Endothelial cell of umbilical vein (primary cell): ENCODE data around the gene CKB. TPM values are rescaled to one million over a fixed set of nuclear protein-coding genes. Genes with fewer than 3 reads are reported as not detected.

Source experiments
- BruUV-seq: library from RNA; stranded (reverse); fragments of 400-500 nt; replicated peaks from 2 replicates; lab custom pipeline; 2021; lab: Mats Ljungman, UMichigan
- CTCF ChIA-PET: fragments of 300-600, 350-600 bp; sonication (Branson Sonifier 250); formaldehyde crosslinking; loops from one replicate; lab custom pipeline; 2021; ENCODE audit warnings: antibody characterized with exemption, inconsistent platforms; lab: Charles Lee
- POLR2A ChIA-PET: fragments of 300-600, 350-600 bp; sonication (Branson Sonifier 250); formaldehyde crosslinking; loops from one replicate; lab custom pipeline; 2021; ENCODE audit warnings: antibody characterized with exemption, inconsistent platforms; lab: Charles Lee
- DNase-seq: peaks from one replicate; pipeline ENCODE4 v3.0.0-alpha.2; 2011; ENCODE audit warnings: low read depth, low spot score
- FAIRE-seq: peaks from 2 replicates; lab custom pipeline; 2011; peaks lifted over from hg19 to GRCh38; lab: Jason Lieb, UNC
- H2AFZ ChIP-seq: 2 replicates; pipeline ENCODE4 v1.6.0; 2012; ENCODE audit warnings: low read depth, low read length, control low read depth, inconsistent platforms
- H3K27ac ChIP-seq: 2 replicates; pipeline ENCODE4 v1.5.1; 2011; ENCODE audit warnings: low read depth, mild to moderate bottlenecking, control low read depth, low read length, moderate library complexity; ENCODE audit not compliant: insufficient read depth
- H3K27me3 ChIP-seq, 2 experiments: 2 replicates each; pipeline versions ENCODE4 v1.6.0 to v1.6.1; 2011; ENCODE audit warnings: low read length in 2 of 2, mixed read lengths in 1 of 2; ENCODE audit not compliant: control insufficient read depth in 2 of 2, insufficient read depth in 2 of 2
- H3K36me3 ChIP-seq, 2 experiments: 2 replicates in 1 of 2; 3 replicates in 1 of 2; pipeline ENCODE4 v1.5.1; 2011; ENCODE audit warnings: low read length in 2 of 2, mild to moderate bottlenecking in 1 of 2, moderate library complexity in 1 of 2; ENCODE audit not compliant: control insufficient read depth in 2 of 2, insufficient read depth in 2 of 2; ENCODE audit errors: extremely low read depth in 1 of 2
- H3K4me1 ChIP-seq: 3 replicates; pipeline ENCODE4 v1.5.1; 2011; ENCODE audit warnings: mild to moderate bottlenecking, low read length; ENCODE audit not compliant: control insufficient read depth, insufficient read depth; ENCODE audit errors: extremely low read depth
- H3K4me2 ChIP-seq: 2 replicates; pipeline ENCODE4 v1.6.1; 2011; ENCODE audit warnings: low read length, control low read depth, mixed read lengths; ENCODE audit not compliant: insufficient read depth
- H3K4me3 ChIP-seq, 3 experiments: fragments of 200-600 bp in 1 of 3; sonication (generic), shearing (Covaris generic) in 1 of 3; replicated peaks in 1 of 3; 2 replicates each; pipeline ENCODE4 v1.5.1; 2011 to 2016; ENCODE audit warnings: control low read depth in 3 of 3, low read length in 3 of 3, mild to moderate bottlenecking in 2 of 3, inconsistent platforms in 1 of 3, low read depth in 1 of 3, moderate library complexity in 1 of 3; ENCODE audit not compliant: insufficient read depth in 1 of 3
- H3K79me2 ChIP-seq: 2 replicates; pipeline ENCODE4 v1.6.0; 2012; ENCODE audit warnings: low read length, inconsistent platforms; ENCODE audit not compliant: control insufficient read depth, insufficient read depth
- H3K9ac ChIP-seq: replicated peaks from 2 replicates; pipeline ENCODE3; 2011; ENCODE audit warnings: low read length, control low read depth; ENCODE audit not compliant: insufficient read depth; ENCODE audit errors: extremely low read depth
- H3K9me1 ChIP-seq: replicated peaks from 3 replicates; pipeline ENCODE4 v1.6.0; 2011; ENCODE audit warnings: mild to moderate bottlenecking, low read length; ENCODE audit not compliant: control insufficient read depth, insufficient read depth; ENCODE audit errors: extremely low read depth
- H3K9me3 ChIP-seq: replicated peaks from 2 replicates; pipeline ENCODE4 v1.5.1; 2012; ENCODE audit warnings: low read length, inconsistent platforms; ENCODE audit not compliant: control insufficient read depth, insufficient read depth
- H4K20me1 ChIP-seq: replicated peaks from 2 replicates; pipeline ENCODE3; 2011; ENCODE audit warnings: mild to moderate bottlenecking, low read length; ENCODE audit not compliant: control insufficient read depth, insufficient read depth; ENCODE audit errors: extremely low read depth
- EZH2 ChIP-seq: IDR thresholded peaks from 2 replicates; pipeline ENCODE4 v1.6.1; 2012; ENCODE audit warnings: borderline replicate concordance, low read depth, mild to moderate bottlenecking, moderate library complexity, low read length, inconsistent platforms; ENCODE audit not compliant: severe bottlenecking
- FOS ChIP-seq: IDR thresholded peaks from 2 replicates; pipeline ENCODE4 v1.6.1; 2011; ENCODE audit warnings: mild to moderate bottlenecking, low read length, moderate library complexity, borderline replicate concordance; ENCODE audit not compliant: insufficient read depth
- GATA2 ChIP-seq: IDR thresholded peaks from 2 replicates; pipeline ENCODE4 v1.7.0; 2011; ENCODE audit warnings: low read depth, mild to moderate bottlenecking, moderate library complexity, mixed read lengths, low read length; ENCODE audit not compliant: insufficient read length, insufficient read depth
- JUN ChIP-seq: IDR thresholded peaks from 2 replicates; pipeline ENCODE4 v1.6.1; 2011; ENCODE audit warnings: borderline replicate concordance, low read depth; ENCODE audit not compliant: insufficient read length, insufficient read depth
- MYC ChIP-seq: IDR thresholded peaks from one replicate; pipeline ENCODE4 v1.6.1; 2011; ENCODE audit warnings: mild to moderate bottlenecking, low read depth, low read length
- POLR2A ChIP-seq: IDR thresholded peaks from 2 replicates; pipeline ENCODE4 v1.6.1; 2012; ENCODE audit warnings: low read depth, mild to moderate bottlenecking, control low read depth, low read length
- POLR2AphosphoS5 ChIP-seq: IDR thresholded peaks from 2 replicates; pipeline ENCODE4 v1.6.1; 2012; ENCODE audit warnings: low read depth, mild to moderate bottlenecking, control low read depth, low read length, moderate library complexity; ENCODE audit not compliant: insufficient read depth
- dilution Hi-C: fragments of 300-500 bp; cut with MboI; formaldehyde crosslinking; loops from one replicate; pipeline ENCODE4 v1.15.0; 2019; ENCODE audit warnings: low sequenced_read_pairs; ENCODE audit not compliant: extremely low pct_ligation_motif_present
- intact Hi-C: fragments of 100-400 bp; cut with micrococcal nuclease; formaldehyde crosslinking; loops from one replicate; pipeline ENCODE4 v1.10.0; 2022
- polyA plus RNA-seq, 4 experiments: library from polyadenylated mRNA; depleted of rRNA in 3 of 4; stranded (reverse) in 3 of 4; unstranded in 1 of 4; fragments of >200 nt; gene quantifications; 2 replicates each; pipeline versions ENCODE4 v1.2.1 to v1.2.3, GENCODE V29; 2011 to 2012; ENCODE audit warnings: missing spikeins in 1 of 4
- total RNA-seq: library from RNA; stranded (reverse); gene quantifications from 2 replicates; pipeline ENCODE4 v1.2.3, GENCODE V29; 2021
- TF ChIP-seq, protein P1 (sequence below): IDR thresholded peaks from 2 replicates; pipeline ENCODE4 v1.6.1; 2011; ENCODE audit not compliant: insufficient read depth, insufficient read length
- TF ChIP-seq, protein P2 (sequence below), 2 donors: IDR thresholded peaks; 1 replicate in 1 of 2; 2 replicates in 1 of 2; pipeline ENCODE4 v1.5.1; 2011; ENCODE audit warnings: low read length in 2 of 2, mild to moderate bottlenecking in 2 of 2, moderate library complexity in 2 of 2, control low read depth in 1 of 2, inconsistent platforms in 1 of 2, low read depth in 1 of 2; ENCODE audit not compliant: insufficient read depth in 1 of 2; ENCODE audit errors: extremely low read depth in 1 of 2

The CKB gene
- total and polyA plus RNA-seq, 2 donors (not counting 3 experiments of a cell fraction or from before 2014, with no cell fraction given), result 4.0 to 6.9 TPM

DNA sequence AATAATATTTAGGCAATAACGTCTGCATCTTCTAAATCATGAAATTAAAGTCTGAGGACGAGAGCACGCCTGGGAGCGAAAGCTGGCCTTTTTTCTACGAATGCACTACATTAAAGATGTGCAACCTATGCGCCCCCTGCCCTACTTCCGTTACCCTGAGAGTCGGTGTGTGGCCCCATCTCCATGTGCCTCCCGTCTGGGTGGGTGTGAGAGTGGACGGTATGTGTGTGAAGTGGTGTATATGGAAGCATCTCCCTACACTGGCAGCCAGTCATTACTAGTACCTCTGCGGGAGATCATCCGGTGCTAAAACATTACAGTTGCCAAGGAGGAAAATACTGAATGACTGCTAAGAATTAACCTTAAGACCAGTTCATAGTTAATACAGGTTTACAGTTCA lies 19.3 kb downstream of the CKB start:
- Histone ChIP-seq H3K4me2 (no peak overlapping the region), H4K20me1 (no peaks in the 10 kb centered on the region), H2AFZ (no peak overlapping the region), H3K27ac (no peak overlapping the region), H3K36me3 (peaks cover 14 to 25% of the 10 kb centered on the region in 2 experiments), H3K9me1 (no peaks in the 10 kb centered on the region), H3K9ac (no peak overlapping the region), H3K9me3 (no peaks in the 10 kb centered on the region), H3K4me3 (no peak overlapping the region), H3K79me2 (no peaks in the 10 kb centered on the region), H3K27me3 (no peaks in the 10 kb centered on the region), H3K4me1 (no peaks in the 10 kb centered on the region)
- BruUV-seq, result TSS peak; percentile 29
- TF ChIP-seq POLR2AphosphoS5, result no peak
- TF ChIP-seq MYC, result no peak
- TF ChIP-seq POLR2A, result no peak
- no peak for TF ChIP-seq FOS
- no peak for TF ChIP-seq JUN
- TF ChIP-seq, protein P1, sequence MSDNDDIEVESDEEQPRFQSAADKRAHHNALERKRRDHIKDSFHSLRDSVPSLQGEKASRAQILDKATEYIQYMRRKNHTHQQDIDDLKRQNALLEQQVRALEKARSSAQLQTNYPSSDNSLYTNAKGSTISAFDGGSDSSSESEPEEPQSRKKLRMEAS, result no peak
- no peak for TF ChIP-seq GATA2
- TF ChIP-seq EZH2, result no peak
- TF ChIP-seq, protein P2, sequence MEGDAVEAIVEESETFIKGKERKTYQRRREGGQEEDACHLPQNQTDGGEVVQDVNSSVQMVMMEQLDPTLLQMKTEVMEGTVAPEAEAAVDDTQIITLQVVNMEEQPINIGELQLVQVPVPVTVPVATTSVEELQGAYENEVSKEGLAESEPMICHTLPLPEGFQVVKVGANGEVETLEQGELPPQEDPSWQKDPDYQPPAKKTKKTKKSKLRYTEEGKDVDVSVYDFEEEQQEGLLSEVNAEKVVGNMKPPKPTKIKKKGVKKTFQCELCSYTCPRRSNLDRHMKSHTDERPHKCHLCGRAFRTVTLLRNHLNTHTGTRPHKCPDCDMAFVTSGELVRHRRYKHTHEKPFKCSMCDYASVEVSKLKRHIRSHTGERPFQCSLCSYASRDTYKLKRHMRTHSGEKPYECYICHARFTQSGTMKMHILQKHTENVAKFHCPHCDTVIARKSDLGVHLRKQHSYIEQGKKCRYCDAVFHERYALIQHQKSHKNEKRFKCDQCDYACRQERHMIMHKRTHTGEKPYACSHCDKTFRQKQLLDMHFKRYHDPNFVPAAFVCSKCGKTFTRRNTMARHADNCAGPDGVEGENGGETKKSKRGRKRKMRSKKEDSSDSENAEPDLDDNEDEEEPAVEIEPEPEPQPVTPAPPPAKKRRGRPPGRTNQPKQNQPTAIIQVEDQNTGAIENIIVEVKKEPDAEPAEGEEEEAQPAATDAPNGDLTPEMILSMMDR (IDR thresholded peaks at IDR 0.05; ENCODE audit: extremely low read depth in 1 of 2, insufficient read depth in 1 of 2, low read depth in 1 of 2, low read length in 2 of 2), result no peak
- ChIA-PET POLR2A (no interaction called here), CTCF (interaction anchor here (1.6 to 2.1 kb wide), 2 partner anchors 15 to 44 kb away, joined by 5 to 9 read pairs; no protein-coding TSS in a partner anchor)
- DNase-seq (no peak), FAIRE-seq (peak; percentile 18)
- intact Hi-C loops (no loop called here), dilution Hi-C loops (no loop called here)
